Cardiac septum (tissue), 1 donor: ENCODE measurements around the gene RPRD2. TPM values are rescaled to one million over a fixed set of nuclear protein-coding genes. Genes with fewer than 3 reads are reported as not detected.
"Not testable (repeated sequence)": the region's sequence is repeated elsewhere in the genome, so short reads cannot be mapped to it uniquely, and the experiment has no call there.

ENCODE experiments used
- DNase-seq: peaks from one replicate; pipeline ENCODE4 v3.0.0-alpha.2; 2020; ENCODE audit warnings: low spot score
- intact Hi-C: fragments of 100-400 bp; cut with DNase I; formaldehyde crosslinking; loops from one replicate; pipeline ENCODE4 v1.14.0; 2022
- total RNA-seq: library from RNA; stranded (reverse); fragmentation: NEBNext Ultra II Directional; extraction: Animal tissue kit (Norgen Biotek cat#: 25700); gene quantifications from one replicate; pipeline ENCODE4 v1.2.1, GENCODE V29; 2021
- donor health status: DM: no; HTN: no; CAD: no.

RPRD2 gene
- total RNA-seq, 1 donor from 2014 or later: 23.5 TPM

- intact Hi-C loops: no loop called here
- DNase-seq: no peak
Measured at GRCh38 chr1:150385537-150386445, 21.8 kb downstream of the RPRD2 start.

- no peak for DNase-seq
- intact Hi-C loops: no loop called here
Measured at GRCh38 chr1:150386592-150386991, 22.6 kb downstream of the RPRD2 start.

- intact Hi-C loops: no loop called here
- DNase-seq: no peak
Measured at GRCh38 chr1:150387200-150387599, 23.3 kb downstream of the RPRD2 start.

GRCh38 chr1:150388241-150388640 lies 24.3 kb downstream of the RPRD2 start:
- no peak for DNase-seq
- intact Hi-C loops: no loop called here

- DNase-seq: no peak
- intact Hi-C loops: no loop called here
Measured at GRCh38 chr1:150389650-150390049, 25.7 kb downstream of the RPRD2 start.

- DNase-seq: no peak
- intact Hi-C loops: no loop called here
Measured at GRCh38 chr1:150392627-150393026, 28.7 kb downstream of the RPRD2 start.

GRCh38 chr1:150395115-150395514 lies 31.2 kb downstream of the RPRD2 start:
- intact Hi-C loops, DNase-seq: not testable (repeated sequence)

- no peak for DNase-seq
- intact Hi-C loops: no loop called here
Measured at GRCh38 chr1:150397392-150398032, 33.6 kb downstream of the RPRD2 start.

- intact Hi-C loops: no loop called here
- DNase-seq: no peak
Measured at GRCh38 chr1:150404465-150404864, 40.5 kb downstream of the RPRD2 start.

GRCh38 chr1:150405660-150406059 lies 41.7 kb downstream of the RPRD2 start:
- DNase-seq: no peak
- intact Hi-C loops: no loop called here

GRCh38 chr1:150406483-150406882 lies 42.5 kb downstream of the RPRD2 start:
- DNase-seq: no peak
- intact Hi-C loops: no loop called here

- DNase-seq: no peak
- intact Hi-C loops: no loop called here
Measured at GRCh38 chr1:150407330-150407729, 43.4 kb downstream of the RPRD2 start.

- intact Hi-C loops: no loop called here
Measured at GRCh38 chr1:150408800-150409199, 44.9 kb downstream of the RPRD2 start.

GRCh38 chr1:150409504-150410362 lies 45.8 kb downstream of the RPRD2 start:
- intact Hi-C loops: no loop called here
- DNase-seq: no peak

More at GRCh38 chr1:150408800-150409199, 44.9 kb downstream of the RPRD2 start:
- DNase-seq: no peak

GRCh38 chr1:150410582-150411101 lies 46.7 kb downstream of the RPRD2 start:
- DNase-seq: no peak
- intact Hi-C loops: no loop called here

GRCh38 chr1:150414592-150414991 lies 50.6 kb downstream of the RPRD2 start:
- DNase-seq: no peak
- intact Hi-C loops: no loop called here

- intact Hi-C loops: no loop called here
- DNase-seq: no peak
Measured at GRCh38 chr1:150415800-150416199, 51.9 kb downstream of the RPRD2 start.

- intact Hi-C loops: loop anchor here (10.0 kb wide), 1 partner anchor 46 kb away; no protein-coding TSS in a partner anchor
Measured at GRCh38 chr1:150420560-150421265, 56.8 kb downstream of the RPRD2 start.

GRCh38 chr1:150422541-150422940 lies 58.6 kb downstream of the RPRD2 start:
- intact Hi-C loops: loop anchor here (10.0 kb wide), 1 partner anchor 48 kb away; no protein-coding TSS in a partner anchor
- DNase-seq: no peak

More at GRCh38 chr1:150420560-150421265, 56.8 kb downstream of the RPRD2 start:
- no peak for DNase-seq
